GM19351 (cell line): Measurements from ENCODE around the gene SCFD2.

ENCODE experiments used
- ATAC-seq: cut with Tn5 transposase; IDR thresholded peaks from one replicate; pipeline ENCODE4 v1.9.1; 2021; ENCODE audit warnings: mild to moderate bottlenecking, moderate library complexity; ENCODE audit not compliant: unreplicated experiment

Gene SCFD2

DNA sequence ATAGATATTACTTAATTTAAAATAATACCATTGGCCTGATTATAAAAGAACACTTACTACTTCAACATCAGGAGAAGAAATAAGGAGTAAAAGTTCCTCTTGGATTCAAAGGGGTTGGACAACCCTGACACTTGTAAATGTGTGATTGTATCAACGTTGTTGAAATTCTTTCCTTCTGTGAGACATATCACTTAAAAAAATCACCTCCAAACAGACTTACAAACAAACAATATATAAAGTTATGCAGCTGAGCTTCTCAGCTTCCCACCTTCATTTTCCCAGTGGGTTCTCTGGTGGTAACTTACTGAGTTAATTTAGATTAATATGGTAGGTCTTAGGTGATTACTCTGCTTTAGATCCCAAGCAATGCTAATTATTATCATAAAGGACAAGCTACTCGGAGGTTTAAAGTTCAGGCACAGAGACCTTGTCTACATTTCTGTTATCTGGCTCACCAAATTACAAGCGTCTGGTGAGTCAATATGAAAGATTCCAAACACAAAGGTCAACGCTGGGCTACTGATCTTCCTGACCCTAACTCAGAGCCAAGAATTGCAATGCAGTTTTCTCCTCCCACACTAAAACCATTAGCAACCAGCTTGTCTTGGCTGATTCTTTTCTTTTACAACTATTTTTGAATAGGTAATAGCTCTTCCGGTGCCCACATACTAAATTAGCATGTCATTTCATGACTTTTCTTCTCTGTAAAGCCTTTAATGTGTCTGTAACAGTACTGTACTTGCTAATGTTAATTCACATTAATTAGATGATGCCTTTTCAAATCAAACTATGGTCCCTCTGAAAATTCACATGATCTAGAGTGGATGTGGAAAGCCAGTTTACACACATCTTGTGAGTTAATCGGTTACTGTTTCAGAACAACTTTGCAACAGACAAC is 346.1 kb downstream of the SCFD2 start:
- ATAC-seq, result no peak

DNA sequence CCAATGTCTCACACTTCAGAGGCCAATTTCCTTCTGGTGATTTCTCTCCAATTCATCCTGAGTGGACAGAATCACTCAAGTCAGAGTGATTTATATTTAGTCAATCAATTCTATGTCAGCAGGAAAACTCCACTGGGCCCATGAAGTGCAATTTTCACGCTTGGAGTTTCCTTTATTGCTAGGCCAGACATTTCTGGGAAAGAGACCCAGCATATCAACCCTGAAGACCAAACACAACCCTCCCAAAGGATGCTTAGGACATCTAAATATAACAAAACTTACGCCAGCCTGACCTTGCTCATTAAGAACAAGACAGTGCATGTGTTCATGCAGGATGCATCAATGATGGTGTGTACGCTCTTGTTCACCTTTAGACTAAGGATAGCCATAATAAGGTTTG is 347.4 kb downstream of the SCFD2 start:
- no peak for ATAC-seq

DNA sequence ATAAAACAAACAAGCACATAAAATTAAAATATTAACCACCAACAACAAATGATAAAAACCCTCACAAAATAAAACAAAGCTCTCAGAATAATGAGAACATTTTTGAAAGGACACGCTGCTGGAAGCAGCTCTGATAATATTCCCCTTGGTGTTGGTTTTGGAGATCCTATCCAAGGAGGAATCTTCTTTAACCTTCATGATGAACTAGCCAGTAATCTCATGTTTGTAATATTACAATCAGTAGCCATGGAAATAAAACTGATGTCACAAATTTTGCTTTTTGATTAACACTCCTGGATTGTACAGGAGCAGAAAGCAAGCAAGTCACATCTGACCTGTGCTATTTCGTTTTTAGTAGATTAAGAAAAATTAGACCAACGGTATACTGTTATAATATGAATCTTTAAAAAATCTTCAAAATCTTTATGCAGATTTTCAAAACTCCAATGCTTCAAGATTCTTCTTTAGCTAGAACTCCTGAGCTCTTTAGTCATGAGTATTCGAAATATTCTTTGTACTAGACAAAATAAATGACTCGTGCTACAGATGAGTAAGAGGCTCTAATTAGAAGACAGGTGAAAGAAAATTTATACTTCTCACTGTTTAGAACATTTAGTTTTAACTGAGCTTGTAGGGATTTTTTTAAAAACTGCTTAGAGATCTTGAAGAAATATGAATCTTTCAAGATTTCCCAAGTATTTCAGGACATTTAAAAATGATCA is 349.6 kb downstream of the SCFD2 start:
- ATAC-seq, result no peak

DNA sequence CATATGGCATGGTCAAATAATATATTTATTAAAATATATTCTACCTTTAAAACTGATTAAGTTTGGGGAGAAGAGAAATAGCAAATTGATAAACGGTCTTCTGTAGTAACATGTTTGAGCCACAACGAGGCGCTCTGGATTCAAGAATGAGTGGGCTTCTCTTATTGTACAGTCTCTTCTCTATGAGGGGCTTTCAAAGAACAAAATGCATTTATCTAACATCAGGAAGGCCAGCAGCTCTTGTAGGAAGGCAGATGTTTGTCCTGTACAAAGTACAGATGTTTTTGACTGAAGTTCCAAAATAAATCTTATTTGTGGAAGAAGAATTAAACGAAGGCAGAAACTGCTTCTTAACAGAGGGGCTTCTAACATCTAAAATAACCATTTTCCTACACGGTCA is 350.2 kb downstream of the SCFD2 start:
- no peak for ATAC-seq

DNA sequence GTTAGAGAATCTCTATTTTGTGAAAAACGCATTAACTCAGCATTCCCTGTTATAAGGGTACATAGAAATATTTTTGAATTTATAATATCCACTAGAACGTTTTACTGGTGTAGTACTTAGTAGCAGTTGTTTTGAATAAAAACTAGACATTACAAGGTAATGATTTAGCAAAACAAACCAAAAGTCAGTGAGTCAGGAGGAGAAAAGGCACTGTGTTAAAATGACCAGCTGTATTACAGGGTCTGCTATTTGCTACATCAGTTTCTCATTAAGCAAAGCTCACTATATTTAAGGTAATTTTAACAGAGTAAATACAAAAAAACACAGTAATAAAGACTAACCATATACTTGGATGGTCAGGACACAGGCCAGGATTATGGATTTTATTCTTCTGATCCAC is 351.0 kb downstream of the SCFD2 start:
- ATAC-seq, result no peak

DNA sequence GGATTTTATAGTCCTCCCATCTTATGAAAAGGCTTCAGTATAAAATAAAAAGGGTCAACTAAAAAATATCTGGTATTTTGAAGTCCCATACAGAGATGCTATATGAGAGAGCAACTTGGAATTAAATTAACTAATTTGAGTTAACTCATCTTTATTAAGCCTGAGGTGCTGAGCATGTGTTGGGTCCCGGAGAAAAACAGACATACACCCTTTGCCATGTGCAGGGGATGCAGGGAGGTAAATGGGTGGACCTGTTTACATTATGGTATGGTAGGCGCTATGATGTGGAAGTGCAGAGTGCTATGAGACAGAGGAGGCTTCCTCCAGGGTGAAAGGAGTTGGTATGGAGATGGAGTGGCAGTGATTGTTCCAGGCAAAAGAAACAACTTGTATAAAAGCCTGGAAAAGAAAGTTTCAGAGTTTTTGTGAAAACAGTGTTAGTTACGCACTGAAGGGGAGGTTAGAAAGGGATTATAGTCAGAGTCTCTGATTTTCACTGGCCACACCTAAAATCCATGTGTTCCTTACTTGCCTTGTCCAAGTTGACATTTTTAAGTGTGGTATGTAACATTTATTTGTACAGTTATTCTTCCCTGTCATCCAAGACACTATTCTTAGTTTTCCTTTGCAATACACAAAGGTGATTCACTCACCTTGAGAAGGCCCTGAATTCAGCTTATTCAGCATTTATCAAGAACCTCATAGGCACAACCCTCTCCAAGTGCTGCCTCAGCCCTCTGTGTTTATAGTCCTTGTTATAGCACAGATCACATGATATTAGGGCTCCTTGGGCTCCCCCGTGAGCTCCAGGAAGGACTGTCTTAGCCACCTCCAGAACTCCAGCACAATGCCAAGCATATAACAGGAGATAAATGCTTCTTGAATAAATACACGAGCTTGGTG is 351.7 kb downstream of the SCFD2 start:
- no peak for ATAC-seq

DNA sequence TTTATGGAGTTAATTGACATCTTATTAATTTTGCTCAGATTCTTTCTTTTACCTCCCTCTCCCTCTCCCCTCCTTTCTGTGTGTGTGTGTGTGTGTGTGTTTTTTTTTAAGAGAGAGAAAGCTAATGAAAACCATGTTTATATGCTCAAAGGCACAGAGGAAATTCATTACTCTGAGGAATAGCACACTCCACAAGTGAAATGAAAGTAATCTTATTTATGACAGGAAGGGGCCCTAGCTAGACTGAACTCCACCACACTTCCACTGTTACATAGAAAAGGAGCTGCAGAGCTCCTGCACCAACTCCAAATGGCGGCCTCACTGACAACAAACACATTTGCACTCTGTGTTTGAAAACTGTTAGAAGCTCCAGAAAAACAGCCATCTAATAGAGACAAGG is 353.1 kb downstream of the SCFD2 start:
- peak; percentile 74 for ATAC-seq

DNA sequence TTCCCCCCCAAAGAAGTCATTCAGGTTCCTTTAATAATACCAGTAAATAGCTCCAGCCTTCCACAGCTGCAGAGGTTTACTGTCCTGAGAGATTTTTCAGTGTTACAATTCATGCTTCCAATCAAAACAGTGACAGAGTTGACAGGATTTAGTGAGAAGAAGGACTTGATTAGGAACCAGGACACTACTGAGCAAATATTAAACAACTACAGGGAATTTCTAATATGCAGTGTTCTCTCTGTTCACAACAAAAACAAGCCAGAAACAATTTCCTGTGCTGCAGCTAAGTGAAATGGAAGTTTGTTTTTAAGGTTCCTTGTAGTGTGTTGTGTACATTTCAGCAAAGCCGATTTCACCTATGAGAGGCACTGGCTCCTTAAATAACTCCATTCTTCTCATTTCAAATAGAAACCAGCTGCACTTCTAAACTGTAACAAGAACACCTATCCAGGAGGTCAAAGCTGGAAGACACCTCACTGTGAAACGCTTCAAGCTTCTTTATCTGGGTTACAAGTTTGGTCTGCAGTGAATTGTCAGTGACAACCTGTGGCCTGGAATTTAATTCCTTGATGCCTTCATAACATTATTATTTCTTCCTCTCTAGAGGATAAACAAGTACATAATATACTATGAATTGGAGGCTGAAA is 354.5 kb downstream of the SCFD2 start:
- ATAC-seq, result no peak

DNA sequence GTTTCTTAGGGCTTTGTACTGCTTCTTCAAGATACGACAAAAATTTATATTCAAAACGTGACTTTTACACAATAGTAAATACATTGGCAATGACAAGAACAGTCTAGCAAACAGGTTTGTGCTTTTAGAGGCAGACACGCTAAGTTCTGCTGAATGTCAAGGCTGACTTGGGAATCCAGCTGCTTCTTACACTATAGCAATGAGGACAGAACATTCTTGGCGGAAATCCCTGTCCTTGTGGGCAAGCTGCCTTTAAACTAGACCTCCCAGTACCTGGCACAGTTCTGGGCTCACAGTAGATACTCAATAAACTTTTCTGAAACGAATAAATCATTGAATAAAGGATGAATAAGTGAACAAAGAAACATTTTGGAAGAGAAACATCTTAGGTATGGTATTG is 355.5 kb downstream of the SCFD2 start:
- no peak for ATAC-seq

DNA sequence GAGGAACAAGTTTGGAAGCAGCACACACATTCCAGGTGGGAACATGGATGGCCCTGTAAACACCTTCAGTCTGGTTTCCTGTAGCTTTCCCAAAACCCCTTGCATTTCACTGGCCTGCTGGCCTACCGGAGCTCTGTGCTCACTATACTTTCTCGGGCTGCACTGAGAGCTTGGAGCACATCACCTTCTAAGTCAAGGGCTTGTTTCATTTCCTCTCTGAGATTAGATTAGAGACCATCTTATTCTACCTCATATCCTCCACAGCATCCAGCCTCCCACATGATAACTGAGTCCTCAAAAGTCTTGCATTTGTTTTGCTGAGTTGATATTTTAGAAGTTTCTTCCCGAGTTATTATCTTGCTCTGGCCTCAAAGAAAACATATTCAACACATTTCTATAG is 356.0 kb downstream of the SCFD2 start:
- peak; percentile 74 for ATAC-seq

DNA sequence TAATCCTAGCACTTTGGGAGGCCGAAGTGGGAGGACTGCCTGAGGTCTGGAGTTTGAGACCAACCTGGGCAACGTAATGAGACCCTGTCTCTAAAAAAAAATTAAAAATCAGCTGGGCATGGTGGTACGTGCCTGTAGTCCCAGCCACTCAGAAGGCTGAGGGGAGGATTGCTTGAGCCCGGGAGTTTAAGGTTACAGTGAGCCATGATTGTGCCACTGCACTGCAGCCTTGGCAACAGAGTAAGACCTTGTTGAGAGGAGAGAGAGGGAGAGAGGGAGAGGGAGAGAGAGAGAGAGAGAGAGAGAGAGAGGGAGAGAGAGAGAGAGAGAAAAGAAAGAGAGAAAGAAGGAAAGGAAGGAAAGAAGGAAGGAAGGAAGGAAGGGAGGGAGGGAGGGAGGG is 358.8 kb downstream of the SCFD2 start:
- ATAC-seq, result no peak

DNA sequence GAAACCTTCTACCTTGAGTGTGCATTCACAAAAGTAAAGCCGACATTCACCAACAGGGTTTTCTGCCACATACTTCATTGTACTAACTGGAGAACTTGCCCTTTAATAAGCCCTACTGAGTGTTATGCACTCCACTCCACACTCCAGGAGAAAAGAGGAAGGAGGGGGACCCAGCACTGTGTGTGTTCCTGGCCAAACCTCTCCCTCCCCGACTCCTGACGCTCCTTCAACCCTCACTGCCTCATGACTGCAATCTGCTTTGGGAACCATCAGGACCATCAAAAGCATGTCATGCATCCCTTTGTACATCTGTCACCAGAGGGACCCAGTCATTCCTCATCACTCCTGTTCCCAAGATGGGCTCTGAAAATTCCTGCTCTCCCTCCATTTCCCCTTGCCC is 360.1 kb downstream of the SCFD2 start:
- no peak for ATAC-seq

DNA sequence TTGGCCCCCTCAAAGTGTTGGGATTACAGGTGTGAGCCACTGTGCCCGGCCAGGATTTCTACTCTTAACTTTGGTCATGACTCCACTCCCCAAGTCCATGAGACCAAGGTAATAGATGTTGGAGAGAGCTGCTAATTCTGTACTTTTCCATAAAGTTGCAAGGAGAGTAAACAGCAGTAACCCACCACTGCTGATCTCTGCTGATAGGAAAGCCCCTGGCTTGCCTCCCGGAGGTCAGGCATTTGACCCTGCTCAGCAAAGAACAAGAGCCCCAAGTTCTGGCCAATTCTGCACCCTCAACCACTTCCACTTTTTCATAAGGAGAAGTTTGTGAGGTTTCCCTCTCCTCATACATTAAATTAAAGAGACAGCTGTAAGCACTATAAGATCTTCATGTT is 360.7 kb downstream of the SCFD2 start:
- no peak for ATAC-seq

DNA sequence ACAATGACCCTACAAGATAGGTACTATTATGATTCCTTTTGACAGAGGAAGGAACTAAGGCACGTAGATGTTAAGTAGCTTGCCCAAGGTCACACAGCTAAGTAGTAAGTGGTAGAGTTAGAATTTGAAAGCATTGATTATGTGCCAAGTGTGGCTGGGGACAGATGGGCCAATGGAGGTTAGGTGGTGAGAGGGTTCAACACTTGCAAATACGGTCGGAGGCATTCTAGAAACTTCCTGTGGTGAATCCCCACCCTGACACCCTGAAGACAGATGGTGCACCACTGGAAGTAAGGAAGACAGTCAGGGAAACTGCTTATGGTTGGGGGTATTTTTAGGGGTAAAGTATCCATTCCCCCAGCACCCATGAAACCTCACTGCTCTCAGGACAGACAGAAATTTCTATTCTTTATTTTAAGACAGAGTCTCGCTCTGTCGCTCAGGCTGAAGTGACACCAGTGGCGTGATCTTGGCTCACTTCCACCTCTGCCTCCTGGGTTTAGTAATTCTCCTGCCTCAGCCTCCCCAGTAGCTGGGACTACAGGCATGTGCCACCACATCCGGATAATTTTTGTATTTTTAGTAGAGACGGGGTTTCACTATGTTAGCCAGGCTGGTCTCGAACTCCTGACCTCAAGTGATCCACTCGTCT is 361.2 kb downstream of the SCFD2 start:
- ATAC-seq, result no peak

DNA sequence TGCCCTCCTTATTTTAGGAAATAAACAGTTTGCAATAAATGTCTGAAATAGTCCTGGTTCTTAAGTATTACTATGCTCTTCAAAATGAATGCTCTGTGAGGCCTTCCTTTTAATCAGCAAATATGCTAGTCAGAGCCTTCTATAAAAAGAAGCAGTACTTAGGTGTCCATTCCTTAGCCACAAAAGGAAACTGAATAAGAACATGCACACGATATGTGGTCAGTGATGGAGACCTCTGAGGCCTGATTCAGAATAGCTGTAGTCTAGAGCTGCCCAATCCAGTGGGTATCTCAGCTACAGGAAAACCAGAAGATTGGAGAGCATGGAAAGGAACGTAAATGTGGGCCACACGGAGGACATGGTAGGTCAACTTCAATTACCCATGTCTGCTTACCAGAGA is 361.9 kb downstream of the SCFD2 start:
- peak; percentile 58 for ATAC-seq

DNA sequence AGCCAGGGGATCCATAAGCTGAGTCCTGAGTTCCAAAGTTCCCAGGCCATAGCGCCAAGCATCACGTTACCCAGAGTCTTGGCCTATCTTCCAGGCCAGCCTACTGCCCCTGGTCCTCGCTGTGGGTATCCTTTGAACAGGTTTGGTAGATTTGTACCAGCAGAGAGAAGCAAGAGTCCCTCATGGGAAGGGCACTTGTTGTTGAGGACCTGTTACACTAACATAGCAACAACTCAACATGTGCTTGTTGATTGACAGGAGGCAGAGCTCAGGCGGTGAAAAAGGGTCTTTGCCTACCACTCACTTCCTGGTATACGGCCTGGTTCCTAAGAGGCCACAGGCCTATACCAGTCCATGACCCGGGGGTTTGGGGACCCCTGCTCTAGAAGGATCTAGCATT is 365.3 kb downstream of the SCFD2 start:
- no peak for ATAC-seq

DNA sequence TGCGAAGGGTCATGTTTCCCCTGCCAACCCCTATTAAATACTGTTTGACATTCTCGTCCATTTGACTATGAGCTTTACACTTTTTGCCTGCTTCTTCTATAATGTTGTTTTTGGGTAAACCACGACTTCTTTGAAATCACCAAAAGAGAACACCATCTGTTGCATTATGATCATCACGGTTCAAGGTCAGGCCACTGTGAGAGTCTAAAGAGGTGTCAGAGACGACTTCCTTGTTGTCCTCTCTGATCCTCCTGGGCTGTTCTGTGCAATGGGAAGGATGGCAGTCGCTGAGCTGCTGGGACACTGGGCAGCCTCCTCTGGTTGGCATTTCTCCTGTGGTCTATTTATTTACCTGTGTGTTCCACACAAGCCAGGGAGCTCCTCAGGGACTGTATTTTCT is 366.2 kb downstream of the SCFD2 start:
- ATAC-seq, result no peak

DNA sequence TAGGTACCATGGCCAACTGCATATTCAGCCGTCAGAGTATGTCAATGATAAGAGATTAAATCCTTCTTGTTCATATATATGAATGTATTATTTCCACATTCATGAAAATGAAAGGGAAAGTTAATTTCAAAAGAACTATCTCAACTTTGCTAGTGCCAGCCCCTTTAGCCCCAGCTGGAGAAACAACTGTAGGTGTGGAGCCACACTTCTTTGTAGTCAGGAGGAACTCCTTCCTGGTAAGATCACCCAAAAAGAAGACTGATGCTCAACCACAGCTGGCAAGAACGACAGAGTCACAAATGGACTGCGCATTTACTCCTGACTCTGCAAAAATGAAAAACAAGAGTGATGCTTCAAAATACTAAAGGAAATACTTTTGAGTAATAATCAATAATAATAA is 367.4 kb downstream of the SCFD2 start:
- no peak for ATAC-seq

DNA sequence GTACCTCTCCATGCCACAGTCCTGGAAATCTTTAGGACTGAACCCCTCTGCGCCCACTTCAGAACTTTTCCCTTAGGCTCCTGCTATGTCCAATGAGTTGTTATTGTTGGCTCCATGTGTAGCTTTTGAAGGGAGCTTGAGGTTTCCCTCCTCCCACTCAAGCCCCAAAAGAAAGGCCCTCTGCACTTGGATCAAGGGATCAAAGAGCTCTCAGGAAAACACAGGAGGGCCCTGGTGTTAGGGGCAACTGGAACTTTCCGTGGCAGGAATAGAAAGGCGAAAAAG is 368.8 kb downstream of the SCFD2 start:
- no peak for ATAC-seq

DNA sequence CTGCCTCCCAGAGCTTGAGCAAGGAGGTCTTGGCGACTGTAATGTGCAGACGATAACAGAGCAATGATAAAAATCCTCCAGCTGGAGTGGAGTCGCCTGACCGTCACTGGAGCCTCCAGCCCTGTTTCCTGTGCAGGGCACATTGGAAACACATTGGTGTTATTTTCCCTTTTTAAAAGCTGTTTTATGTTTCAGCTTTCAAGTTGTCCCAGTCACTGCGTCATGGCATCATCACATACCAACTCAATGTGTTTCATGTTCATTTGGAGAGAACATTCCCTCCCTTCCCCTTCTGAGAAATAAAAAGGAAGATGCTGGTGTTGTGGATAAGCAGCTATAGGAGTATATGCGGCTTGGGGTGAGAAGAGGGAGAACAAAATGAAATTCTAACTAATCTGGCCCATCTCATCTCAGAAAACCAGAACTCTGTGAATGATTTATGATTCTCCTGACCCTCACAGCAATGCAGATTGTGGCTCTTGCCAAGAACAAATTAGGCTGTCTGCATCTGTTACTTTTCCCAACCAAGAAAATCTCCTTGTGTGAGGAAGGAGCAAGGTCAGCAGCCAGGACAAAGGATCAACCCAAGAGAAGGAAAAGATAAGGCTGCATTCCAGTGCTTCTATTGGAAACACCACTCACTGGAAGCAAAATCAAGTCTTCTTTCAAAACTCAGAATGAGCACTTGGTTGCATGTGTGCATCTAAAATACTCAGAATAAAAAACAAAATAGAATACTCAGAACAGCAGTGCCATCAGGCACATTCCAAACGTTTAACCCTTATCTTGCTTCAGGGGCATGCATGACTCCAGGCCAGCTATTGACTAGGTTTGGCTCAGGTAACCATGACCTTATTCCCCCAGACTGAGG is 369.4 kb downstream of the SCFD2 start:
- no peak for ATAC-seq
